A549 treated with AZD2906 at 1 μM for 4 hours (cell line): Measurements from ENCODE around the gene GABRR3. TPM values are rescaled to one million over a fixed set of nuclear protein-coding genes. Genes with fewer than 3 reads are reported as not detected.

Experiments used
- total RNA-seq: library from RNA; stranded (reverse); fragments of 200-300 nt; extraction: Qiagen RNA extraction; gene quantifications from 5 replicates; pipeline ENCODE4 v1.2.3, GENCODE V29; 2022

The GABRR3 gene
- not detected in 5 replicates for total RNA-seq

DNA sequence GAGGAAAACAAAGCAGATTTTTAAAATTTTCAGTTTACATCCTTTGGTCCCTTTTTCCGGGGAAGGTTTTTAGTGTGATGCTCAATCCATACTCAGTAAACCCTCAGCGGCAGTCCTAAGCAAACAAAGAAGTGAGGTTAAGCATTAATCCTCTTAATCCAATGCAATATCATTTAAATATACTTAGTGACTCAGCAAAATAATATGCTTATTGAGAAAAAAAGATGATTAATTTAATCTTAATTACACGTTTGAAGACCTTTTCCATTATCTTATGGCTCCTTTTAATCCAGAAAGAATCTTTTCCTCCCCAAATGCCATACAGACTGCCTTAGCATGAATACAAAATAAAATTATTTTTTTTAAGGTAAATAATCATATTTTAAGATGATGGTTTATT, at the start of gene GABRR3:
TSS of gene GABRR3 (minus strand) at position 108 of the 400 bp plus-strand sequence. CDS start 328 bp downstream, outside the sequence.

DNA sequence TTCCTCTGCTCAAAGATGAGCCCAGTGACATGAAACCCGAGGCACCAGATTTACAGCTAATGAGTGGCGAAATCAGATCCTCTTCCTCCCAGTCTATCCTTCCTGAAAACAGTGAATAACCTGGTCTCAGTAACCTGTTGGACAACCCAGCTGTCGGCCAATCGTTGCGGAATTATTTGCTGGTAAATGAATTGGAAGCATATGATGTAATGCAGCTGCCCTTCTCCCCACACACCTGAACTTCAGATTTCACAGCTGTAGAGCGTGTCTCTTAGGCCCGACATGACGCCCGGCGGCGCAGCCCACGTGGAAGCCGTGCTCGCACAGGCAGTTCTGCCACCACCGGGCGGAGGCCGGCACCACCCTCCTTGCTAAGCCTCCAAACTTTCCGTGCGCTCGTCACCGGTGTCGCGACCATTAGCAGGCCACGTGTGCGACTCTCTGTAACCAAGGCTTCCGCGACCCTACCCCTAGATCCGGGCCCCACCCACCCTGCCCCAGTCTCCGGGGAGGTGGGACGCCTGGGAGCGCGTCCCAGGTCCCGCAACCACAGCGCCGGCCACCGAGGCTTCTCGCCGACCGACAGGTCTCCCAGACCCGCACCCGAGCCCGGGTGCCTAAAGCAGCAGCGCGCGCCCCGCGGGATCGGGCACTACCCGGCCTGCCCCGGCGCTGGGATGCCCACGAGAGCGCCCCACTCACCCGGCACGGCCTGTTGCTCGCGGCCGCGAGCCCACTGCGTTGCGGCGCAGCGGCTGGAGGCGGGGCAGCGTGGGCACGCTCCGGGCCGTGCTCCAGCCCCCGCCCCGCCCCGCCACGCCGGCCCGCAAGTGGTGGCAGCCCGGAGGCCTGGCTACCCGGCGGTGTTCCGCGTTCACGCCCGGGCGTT, 63.2 kb downstream of the GABRR3 start, which contains the start of gene RIOX2:
TSS of gene RIOX2 (minus strand) at position 753 of the 889 bp plus-strand sequence. CDS start 4,838 bp downstream, outside the sequence.

Other genes starting within 250 kb of the GABRR3 start
- gene CRYBG3, start 213.3 kb downstream of the GABRR3 start, total RNA-seq, result 5.4 to 9.7 TPM (median 5.9 TPM) in 5 replicates
- 29.2 to 33.9 TPM (median 30.9 TPM) in 5 replicates for gene RIOX2, start 62.9 kb downstream of the GABRR3 start, total RNA-seq
- not detected in 5 replicates for gene OR5AC2, start 51.9 kb upstream of the GABRR3 start, total RNA-seq
- not detected in 5 replicates for gene OR5H1, start 95.4 kb upstream of the GABRR3 start, total RNA-seq
- not detected in 5 replicates for gene OR5H14, start 112.2 kb upstream of the GABRR3 start, total RNA-seq
- not detected in 5 replicates for gene OR5H15, start 131.4 kb upstream of the GABRR3 start, total RNA-seq
- not detected in 5 replicates for gene OR5H6, start 228.9 kb upstream of the GABRR3 start, total RNA-seq
- not detected in 5 replicates for gene OR5H2, start 247.2 kb upstream of the GABRR3 start, total RNA-seq